ENCODE data around the gene REXO1. TPM values are rescaled to one million over a fixed set of nuclear protein-coding genes. Genes with fewer than 3 reads are reported as not detected.

REXO1 gene
- total and polyA plus RNA-seq, 9 donors: 4.8 to 46.7 (median 25.8) TPM

DNA sequence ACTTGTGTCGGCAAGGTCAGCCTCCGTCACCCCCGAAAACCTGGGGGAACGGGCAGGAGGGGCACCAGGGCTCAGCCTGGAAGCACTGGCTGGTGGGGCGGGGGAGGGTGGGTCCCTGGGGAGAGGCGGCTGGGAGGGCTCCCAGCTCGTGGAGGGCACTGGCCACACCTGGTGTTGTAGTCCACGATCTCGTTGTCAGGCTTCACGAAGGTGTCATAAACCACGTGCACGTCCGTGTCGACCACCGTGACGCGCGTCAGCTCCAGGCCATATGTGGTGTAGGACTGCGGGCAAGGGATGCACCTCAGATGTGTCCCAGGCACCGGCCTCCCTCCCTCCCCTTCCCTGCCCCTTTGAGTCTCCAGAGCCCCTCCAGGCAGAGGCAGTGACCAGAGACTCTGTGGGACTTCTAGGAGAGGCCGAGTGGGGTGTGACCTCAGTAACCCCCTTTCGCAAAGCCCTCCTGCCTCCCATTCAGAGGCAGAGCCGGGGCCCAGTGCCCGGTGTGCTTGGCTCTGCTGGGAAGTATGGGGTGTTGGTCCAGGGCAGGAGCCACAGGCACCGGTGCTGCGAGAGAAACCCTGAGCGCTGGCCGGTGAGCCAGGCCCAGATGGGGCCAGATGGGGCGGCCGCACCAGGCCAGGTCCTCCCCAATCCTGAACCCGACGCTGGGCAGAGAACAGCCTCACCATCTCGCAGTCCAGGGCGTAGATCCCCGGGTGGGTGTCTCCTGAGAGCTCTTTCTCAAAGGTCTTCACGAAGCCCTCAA lies 31.6 kb downstream of the REXO1 start:
- Histone ChIP-seq H3K27ac (no peak overlapping the region), H3K4me1 (ENCODE audit: insufficient read depth) (peaks cover 5% of the 10 kb centered on the region), H3K36me3 (no peaks in the 10 kb centered on the region), H3K27me3 (no peaks in the 10 kb centered on the region), H3K4me3 (no peak overlapping the region), H3K9me3 (no peaks in the 10 kb centered on the region)
- DNase-seq: peak in 1 of 5 donors; percentile 26
- TF ChIP-seq POLR2A (IDR thresholded peaks at IDR 0.05): no peak
- TF ChIP-seq, protein P1, sequence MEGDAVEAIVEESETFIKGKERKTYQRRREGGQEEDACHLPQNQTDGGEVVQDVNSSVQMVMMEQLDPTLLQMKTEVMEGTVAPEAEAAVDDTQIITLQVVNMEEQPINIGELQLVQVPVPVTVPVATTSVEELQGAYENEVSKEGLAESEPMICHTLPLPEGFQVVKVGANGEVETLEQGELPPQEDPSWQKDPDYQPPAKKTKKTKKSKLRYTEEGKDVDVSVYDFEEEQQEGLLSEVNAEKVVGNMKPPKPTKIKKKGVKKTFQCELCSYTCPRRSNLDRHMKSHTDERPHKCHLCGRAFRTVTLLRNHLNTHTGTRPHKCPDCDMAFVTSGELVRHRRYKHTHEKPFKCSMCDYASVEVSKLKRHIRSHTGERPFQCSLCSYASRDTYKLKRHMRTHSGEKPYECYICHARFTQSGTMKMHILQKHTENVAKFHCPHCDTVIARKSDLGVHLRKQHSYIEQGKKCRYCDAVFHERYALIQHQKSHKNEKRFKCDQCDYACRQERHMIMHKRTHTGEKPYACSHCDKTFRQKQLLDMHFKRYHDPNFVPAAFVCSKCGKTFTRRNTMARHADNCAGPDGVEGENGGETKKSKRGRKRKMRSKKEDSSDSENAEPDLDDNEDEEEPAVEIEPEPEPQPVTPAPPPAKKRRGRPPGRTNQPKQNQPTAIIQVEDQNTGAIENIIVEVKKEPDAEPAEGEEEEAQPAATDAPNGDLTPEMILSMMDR (IDR thresholded peaks at IDR 0.05): no peak
- no peak for TF ChIP-seq EP300 (IDR thresholded peaks at IDR 0.05)
- intact Hi-C loops (cut with DNase I): loop anchor here in 1 of 4 donors (10.0 kb wide), 1 partner anchor 272 kb away; no protein-coding TSS in a partner anchor
- 87 to 91% (median 89%) methylated on average over 35 to 36 of the region's 36 CpGs for WGBS, 3 donors

DNA sequence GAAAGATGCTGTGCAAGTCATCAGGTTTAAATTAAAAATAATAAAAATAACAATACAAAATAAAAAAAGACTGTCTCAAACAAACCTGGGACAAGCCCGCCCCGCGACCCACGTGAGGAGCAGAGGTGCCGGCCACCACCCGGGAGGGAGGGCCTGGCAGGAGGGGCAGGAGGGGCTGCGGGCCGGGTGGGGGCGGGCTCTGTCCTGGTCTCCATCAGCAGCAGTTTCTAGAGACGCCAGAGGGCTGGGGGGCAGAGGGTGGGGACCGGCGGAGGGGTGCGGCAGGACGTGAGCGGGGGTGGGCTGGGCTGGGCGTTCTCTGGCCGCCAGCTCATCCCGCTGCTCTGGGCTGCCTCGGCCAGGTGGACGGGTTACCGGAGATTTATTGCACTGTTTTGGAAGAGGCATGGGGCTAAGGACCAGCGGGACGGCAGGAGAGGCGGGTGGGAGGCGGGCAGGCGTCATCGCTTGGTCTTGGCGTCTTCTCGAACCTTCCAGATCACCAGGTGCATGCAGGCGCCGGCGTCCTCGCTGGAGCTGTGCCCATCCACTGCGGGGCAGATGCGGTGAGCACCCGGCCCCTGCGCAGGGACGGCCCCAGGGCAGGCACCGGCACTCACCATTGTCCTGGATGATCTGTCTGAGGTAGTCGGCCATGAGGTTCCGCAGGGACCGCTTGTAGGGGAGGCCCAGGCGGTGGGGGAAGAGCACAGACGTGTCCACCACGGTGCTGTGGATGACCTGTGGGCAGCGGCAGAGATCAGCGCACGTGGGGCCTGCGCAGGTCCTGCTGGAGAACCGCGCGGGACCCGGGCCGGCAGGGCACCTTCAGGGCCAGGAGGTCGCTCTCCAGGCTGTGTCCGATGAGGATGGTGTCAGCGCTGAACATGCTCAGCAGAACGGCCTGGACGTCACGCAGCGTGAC lies 32.4 kb downstream of the REXO1 start:
- DNase-seq: peak in 1 of 5 donors; percentile 33
- H3K27ac ChIP-seq: no peak overlapping the region
- no peaks in the 10 kb centered on the region for H3K27me3 ChIP-seq
- intact Hi-C loops (cut with DNase I): loop anchor here in 1 of 4 donors (10.0 kb wide), 1 partner anchor 271 kb away; no protein-coding TSS in a partner anchor
- H3K9me3 ChIP-seq: no peaks in the 10 kb centered on the region
- no peak overlapping the region for H3K4me3 ChIP-seq
- H3K36me3 ChIP-seq: no peaks in the 10 kb centered on the region
- H3K4me1 ChIP-seq (ENCODE audit: insufficient read depth): peaks cover 5% of the 10 kb centered on the region
- TF ChIP-seq EP300 (IDR thresholded peaks at IDR 0.05): no peak
- TF ChIP-seq POLR2A (IDR thresholded peaks at IDR 0.05): no peak
- TF ChIP-seq, protein P1 (IDR thresholded peaks at IDR 0.05): no peak
- 82 to 85% (median 84%) methylated on average over 58 to 61 of the region's 61 CpGs for WGBS, 3 donors

DNA sequence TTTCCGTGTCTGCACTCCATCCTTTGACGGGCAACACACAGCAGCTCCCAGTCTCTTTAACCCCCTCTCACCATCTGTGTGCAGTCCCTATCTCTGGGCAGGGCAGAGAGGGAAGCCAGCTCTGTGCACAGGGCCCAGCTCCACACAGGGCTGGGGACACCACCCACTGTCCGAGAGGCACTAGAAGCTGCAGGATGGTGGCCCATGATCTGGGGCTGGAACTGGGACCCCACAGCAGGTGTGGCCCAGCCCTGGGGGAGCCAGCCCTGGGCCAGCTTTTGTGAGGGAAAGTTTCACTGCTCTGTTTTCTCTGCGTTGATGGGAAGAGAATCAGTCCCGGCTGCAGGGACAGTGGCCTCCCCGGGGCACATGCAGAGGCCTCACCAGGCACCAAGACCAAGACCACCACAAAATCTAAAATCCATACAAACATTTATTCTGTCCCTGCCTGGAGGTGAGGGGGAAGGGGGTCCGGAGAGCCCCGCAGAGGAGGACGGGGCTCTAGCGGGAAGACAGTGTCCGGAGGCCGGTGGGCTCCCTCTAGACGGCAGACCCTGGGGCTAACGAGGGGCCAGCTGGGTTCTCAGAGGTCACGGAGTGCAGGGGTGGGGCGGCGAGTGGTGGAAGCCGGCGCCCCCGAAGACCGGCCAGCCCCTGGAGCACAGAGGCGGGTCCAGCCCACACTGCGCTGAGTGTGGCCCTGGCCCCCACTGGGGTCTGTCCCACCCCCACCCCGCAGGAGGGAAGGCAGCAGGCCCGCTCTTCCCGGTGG lies 33.3 kb downstream of the REXO1 start:
- peak in 1 of 5 donors; percentile 37 for DNase-seq
- WGBS, 3 donors: 80 to 84% (median 82%) methylated on average over 23 to 26 of the region's 26 CpGs
- TF ChIP-seq EP300 (IDR thresholded peaks at IDR 0.05): no peak
- no peak for TF ChIP-seq POLR2A (IDR thresholded peaks at IDR 0.05)
- H3K27me3 ChIP-seq: no peaks in the 10 kb centered on the region
- H3K27ac ChIP-seq: no peak overlapping the region
- H3K36me3 ChIP-seq: no peaks in the 10 kb centered on the region
- H3K9me3 ChIP-seq: no peaks in the 10 kb centered on the region
- H3K4me3 ChIP-seq: no peak overlapping the region
- H3K4me1 ChIP-seq (ENCODE audit: insufficient read depth): peaks cover 5% of the 10 kb centered on the region
- intact Hi-C loops (cut with DNase I): loop anchor here in 1 of 4 donors (10.0 kb wide), 1 partner anchor 270 kb away; no protein-coding TSS in a partner anchor

DNA sequence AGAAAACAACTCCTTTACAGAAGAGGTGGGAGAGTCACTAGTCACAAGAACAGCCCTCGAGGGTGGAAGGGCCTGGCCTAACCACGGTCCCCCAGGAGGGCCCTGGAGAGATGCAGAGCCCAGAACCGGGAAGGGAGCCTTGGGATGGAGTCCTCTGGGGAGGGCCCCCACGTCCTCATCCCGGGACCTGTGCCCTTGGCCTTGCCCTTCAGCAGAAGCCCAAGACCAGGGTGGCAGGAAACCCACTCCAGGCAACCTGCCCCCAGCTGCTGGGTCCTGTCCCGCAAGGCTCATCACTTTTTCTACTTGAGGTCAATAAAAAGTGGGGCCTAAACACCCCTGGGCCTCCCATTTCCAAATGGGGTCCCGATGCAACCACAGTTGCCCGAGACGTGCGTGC lies 33.9 kb downstream of the REXO1 start:
- 67 to 78% (median 69%) methylated on average over 10 of the region's 10 CpGs for WGBS, 3 donors
- TF ChIP-seq EP300 (IDR thresholded peaks at IDR 0.05) (no peak), POLR2A (IDR thresholded peaks at IDR 0.05) (no peak)
- TF ChIP-seq, protein P1 (IDR thresholded peaks at IDR 0.05): no peak
- H3K27ac ChIP-seq: no peak overlapping the region

More for the DNA sequence above, 33.9 kb downstream of the REXO1 start:
- Histone ChIP-seq H3K27me3 (no peaks in the 10 kb centered on the region), H3K36me3 (no peaks in the 10 kb centered on the region), H3K9me3 (no peaks in the 10 kb centered on the region), H3K4me3 (no peak overlapping the region), H3K4me1 (ENCODE audit: insufficient read depth) (peaks cover 5% of the 10 kb centered on the region)
- intact Hi-C loops (cut with DNase I): loop anchor here in 1 of 4 donors (10.0 kb wide), 1 partner anchor 270 kb away; no protein-coding TSS in a partner anchor
- DNase-seq: peak in 1 of 5 donors; percentile 40
